Measurements from ENCODE around the gene KRT20. TPM values are rescaled to one million over a fixed set of nuclear protein-coding genes. Genes with fewer than 3 reads are reported as not detected.

KRT20 gene
- polyA plus RNA-seq, 1 donor (not counting 4 experiments of a cell fraction or from before 2014, with no cell fraction given) = not detected

- H3K27ac ChIP-seq (ENCODE audit: control insufficient read depth, insufficient read depth, low read length) = no peak overlapping the region
- H3K27me3 ChIP-seq (ENCODE audit: control insufficient read depth, extremely low read depth, insufficient read depth, low read length) = no peaks in the 10 kb centered on the region
- FAIRE-seq = no peak
- H2AFZ ChIP-seq (ENCODE audit: control insufficient read depth, low read length) = no peak overlapping the region
- no peak overlapping the region for H3K9ac ChIP-seq (ENCODE audit: control insufficient read depth, extremely low read depth, insufficient read depth, low read length)
- DNase-seq (ENCODE audit: low read depth, low spot score) = no peak
- dilution Hi-C loops (cut with MboI; ENCODE audit: extremely low pct_ligation_motif_present, low sequenced_read_pairs) = no loop called here
- H4K20me1 ChIP-seq (ENCODE audit: control insufficient read depth, extremely low read depth, insufficient read depth, low read length) = no peaks in the 10 kb centered on the region
- no peaks in the 10 kb centered on the region for H3K9me3 ChIP-seq (ENCODE audit: control insufficient read depth, low read depth, low read length)
- no peaks in the 10 kb centered on the region for H3K4me1 ChIP-seq (ENCODE audit: control insufficient read depth, extremely low read depth, insufficient read depth, low read length)
- H3K79me2 ChIP-seq (ENCODE audit: control insufficient read depth, insufficient read depth, low read length) = no peaks in the 10 kb centered on the region
- H3K4me3 ChIP-seq (ENCODE audit: control insufficient read depth in 2 of 3, extremely low read depth in 1 of 3, insufficient read depth in 2 of 3, low read depth in 1 of 3, low read length in 3 of 3) = no peak overlapping the region
- TF ChIP-seq EZH2 (IDR thresholded peaks at IDR 0.05; ENCODE audit: low read length) (no peak), CTCF (optimal IDR thresholded peaks at IDR 0.05 in 1 of 3, IDR thresholded peaks at IDR 0.05 in 1 of 3, conservative IDR thresholded peaks at IDR 0.05 in 1 of 3; ENCODE audit: extremely low read depth in 1 of 3, insufficient read depth in 2 of 3, low read length in 3 of 3) (no peak)
- H3K9me1 ChIP-seq (ENCODE audit: control insufficient read depth, extremely low read depth, insufficient read depth, low read length) = no peaks in the 10 kb centered on the region
- H3K36me3 ChIP-seq (ENCODE audit: control insufficient read depth in 2 of 2, extremely low read depth in 1 of 2, insufficient read depth in 2 of 2, low read length in 2 of 2) = no peaks in the 10 kb centered on the region
- no peak overlapping the region for H3K4me2 ChIP-seq (ENCODE audit: control insufficient read depth, extremely low read depth, insufficient read depth, low read depth, low read length)
Measured at GRCh38 chr17:40870136-40870535, 14.9 kb downstream of the KRT20 start.

GRCh38 chr17:40866838-40867237 is 18.2 kb downstream of the KRT20 start, which contains the start of gene KRT12:
Gene KRT12, minus strand, starts transcription at chr17:40867223. Its CDS starts 37 bp downstream, at chr17:40867186.
- no peaks in the 10 kb centered on the region for H3K27me3 ChIP-seq (ENCODE audit: control insufficient read depth, extremely low read depth, insufficient read depth, low read length)
- H3K36me3 ChIP-seq (ENCODE audit: control insufficient read depth in 2 of 2, extremely low read depth in 1 of 2, insufficient read depth in 2 of 2, low read length in 2 of 2) = no peaks in the 10 kb centered on the region
- FAIRE-seq = no peak
- no peaks in the 10 kb centered on the region for H3K79me2 ChIP-seq (ENCODE audit: control insufficient read depth, insufficient read depth, low read length)
- no peaks in the 10 kb centered on the region for H3K9me3 ChIP-seq (ENCODE audit: control insufficient read depth, low read depth, low read length)
- no peak within 1 kb of the TSS for H3K4me2 ChIP-seq (ENCODE audit: control insufficient read depth, extremely low read depth, insufficient read depth, low read depth, low read length)
- no peak within 1 kb of the TSS for H3K9ac ChIP-seq (ENCODE audit: control insufficient read depth, extremely low read depth, insufficient read depth, low read length)
- H4K20me1 ChIP-seq (ENCODE audit: control insufficient read depth, extremely low read depth, insufficient read depth, low read length) = no peaks in the 10 kb centered on the region
- DNase-seq (ENCODE audit: low read depth, low spot score) = no peak
- no peaks in the 10 kb centered on the region for H3K4me1 ChIP-seq (ENCODE audit: control insufficient read depth, extremely low read depth, insufficient read depth, low read length)
- H2AFZ ChIP-seq (ENCODE audit: control insufficient read depth, low read length) = no peak within 1 kb of the TSS
- no peak within 1 kb of the TSS for H3K27ac ChIP-seq (ENCODE audit: control insufficient read depth, insufficient read depth, low read length)
- no peaks in the 10 kb centered on the region for H3K9me1 ChIP-seq (ENCODE audit: control insufficient read depth, extremely low read depth, insufficient read depth, low read length)
- no peak for TF ChIP-seq EZH2 (IDR thresholded peaks at IDR 0.05; ENCODE audit: low read length)
- TF ChIP-seq CTCF (optimal IDR thresholded peaks at IDR 0.05 in 1 of 3, IDR thresholded peaks at IDR 0.05 in 1 of 3, conservative IDR thresholded peaks at IDR 0.05 in 1 of 3; ENCODE audit: extremely low read depth in 1 of 3, insufficient read depth in 2 of 3, low read length in 3 of 3) = no peak
- dilution Hi-C loops (cut with MboI; ENCODE audit: extremely low pct_ligation_motif_present, low sequenced_read_pairs) = no loop called here
- no peak within 1 kb of the TSS for H3K4me3 ChIP-seq (ENCODE audit: control insufficient read depth in 2 of 3, extremely low read depth in 1 of 3, insufficient read depth in 2 of 3, low read depth in 1 of 3, low read length in 3 of 3)

Measured in keratinocyte (primary cell).